GM12878 (cell line): Measurements from ENCODE around the gene SLC6A8.

Experiments
- CTCF ChIP-seq, 3 experiments: IDR thresholded peaks in 2 of 3; conservative IDR thresholded peaks in 1 of 3; 2 replicates each; pipeline ENCODE4 v1.5.1; 2011; ENCODE audit warnings: low read depth in 3 of 3, low read length in 3 of 3, mild to moderate bottlenecking in 3 of 3, control low read depth in 2 of 3, moderate library complexity in 2 of 3, inconsistent platforms in 1 of 3, mixed read lengths in 1 of 3; ENCODE audit not compliant: control insufficient read depth in 2 of 3, insufficient read depth in 1 of 3; ENCODE audit errors: extremely low read depth in 1 of 3
- ETV6 ChIP-seq, 2 experiments: fragments of 450-650 bp in 1 of 2; IDR thresholded peaks in 1 of 2; conservative IDR thresholded peaks in 1 of 2; 2 replicates each; pipeline ENCODE4 v1.6.1; 2014; ENCODE audit warnings: antibody characterized with exemption in 1 of 2, borderline replicate concordance in 1 of 2, low read depth in 1 of 2, mild to moderate bottlenecking in 1 of 2, moderate library complexity in 1 of 2
- NRF1 ChIP-seq: conservative IDR thresholded peaks from 2 replicates; pipeline ENCODE4 v1.6.1; 2011; ENCODE audit warnings: mild to moderate bottlenecking, low read depth, low read length, improper control_type of control experiment
- YBX1 ChIP-seq: fragments of 450-650 bp; IDR thresholded peaks from 2 replicates; pipeline ENCODE4 v1.6.1; 2016; ENCODE audit warnings: antibody characterized with exemption

DNA sequence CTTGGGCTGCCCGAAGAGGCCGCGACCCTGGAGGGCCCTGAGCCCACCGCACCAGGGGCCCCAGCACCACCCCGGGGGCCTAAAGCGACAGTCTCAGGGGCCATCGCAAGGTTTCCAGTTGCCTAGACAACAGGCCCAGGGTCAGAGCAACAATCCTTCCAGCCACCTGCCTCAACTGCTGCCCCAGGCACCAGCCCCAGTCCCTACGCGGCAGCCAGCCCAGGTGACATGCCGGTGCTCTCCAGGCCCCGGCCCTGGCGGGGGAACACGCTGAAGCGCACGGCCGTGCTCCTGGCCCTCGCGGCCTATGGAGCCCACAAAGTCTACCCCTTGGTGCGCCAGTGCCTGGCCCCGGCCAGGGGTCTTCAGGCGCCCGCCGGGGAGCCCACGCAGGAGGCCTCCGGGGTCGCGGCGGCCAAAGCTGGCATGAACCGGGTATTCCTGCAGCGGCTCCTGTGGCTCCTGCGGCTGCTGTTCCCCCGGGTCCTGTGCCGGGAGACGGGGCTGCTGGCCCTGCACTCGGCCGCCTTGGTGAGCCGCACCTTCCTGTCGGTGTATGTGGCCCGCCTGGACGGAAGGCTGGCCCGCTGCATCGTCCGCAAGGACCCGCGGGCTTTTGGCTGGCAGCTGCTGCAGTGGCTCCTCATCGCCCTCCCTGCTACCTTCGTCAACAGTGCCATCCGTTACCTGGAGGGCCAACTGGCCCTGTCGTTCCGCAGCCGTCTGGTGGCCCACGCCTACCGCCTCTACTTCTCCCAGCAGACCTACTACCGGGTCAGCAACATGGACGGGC is 37.5 kb downstream of the SLC6A8 start:
- no peak for TF ChIP-seq ETV6 (conservative IDR thresholded peaks at IDR 0.05 in 1 of 2, IDR thresholded peaks at IDR 0.05 in 1 of 2; ENCODE audit: borderline replicate concordance in 1 of 2, low read depth in 1 of 2)
- no peak for TF ChIP-seq CTCF (IDR thresholded peaks at IDR 0.05 in 2 of 3, conservative IDR thresholded peaks at IDR 0.05 in 1 of 3; ENCODE audit: control insufficient read depth in 2 of 3, extremely low read depth in 1 of 3, insufficient read depth in 1 of 3, low read depth in 3 of 3, low read length in 3 of 3)
- no peak for TF ChIP-seq NRF1
- TF ChIP-seq YBX1, result no peak
